ENCODE measurements around the gene ACSBG1.

The ACSBG1 gene

GRCh38 chr15:78193731-78194567 lies 40.4 kb downstream of the ACSBG1 start:
- no peaks in the 10 kb centered on the region for H3K36me3 ChIP-seq (ENCODE audit: control insufficient read depth in 5 of 5, insufficient read depth in 5 of 5, low read length in 5 of 5)
- H3K9me3 ChIP-seq (ENCODE audit: control insufficient read depth in 5 of 5, low read length in 5 of 5), result peaks cover 0 to 8% (median 5%) of the 10 kb centered on the region in 5 donors
- no peak overlapping the region for H3K9ac ChIP-seq (ENCODE audit: low read length in 5 of 5)
- peaks cover 0 to 13% (median 2%) of the 10 kb centered on the region in 5 donors for H3K4me1 ChIP-seq (ENCODE audit: control insufficient read depth in 5 of 5, insufficient read depth in 5 of 5, low read length in 5 of 5)
- H3K27ac ChIP-seq (ENCODE audit: low read depth, low read length), result no peak overlapping the region
- no peaks in the 10 kb centered on the region for H3K27me3 ChIP-seq (ENCODE audit: control insufficient read depth in 5 of 5, insufficient read depth in 4 of 5, low read length in 5 of 5)
- H3K4me3 ChIP-seq (ENCODE audit: low read depth in 1 of 5, low read length in 5 of 5), result no peak overlapping the region

DNA sequence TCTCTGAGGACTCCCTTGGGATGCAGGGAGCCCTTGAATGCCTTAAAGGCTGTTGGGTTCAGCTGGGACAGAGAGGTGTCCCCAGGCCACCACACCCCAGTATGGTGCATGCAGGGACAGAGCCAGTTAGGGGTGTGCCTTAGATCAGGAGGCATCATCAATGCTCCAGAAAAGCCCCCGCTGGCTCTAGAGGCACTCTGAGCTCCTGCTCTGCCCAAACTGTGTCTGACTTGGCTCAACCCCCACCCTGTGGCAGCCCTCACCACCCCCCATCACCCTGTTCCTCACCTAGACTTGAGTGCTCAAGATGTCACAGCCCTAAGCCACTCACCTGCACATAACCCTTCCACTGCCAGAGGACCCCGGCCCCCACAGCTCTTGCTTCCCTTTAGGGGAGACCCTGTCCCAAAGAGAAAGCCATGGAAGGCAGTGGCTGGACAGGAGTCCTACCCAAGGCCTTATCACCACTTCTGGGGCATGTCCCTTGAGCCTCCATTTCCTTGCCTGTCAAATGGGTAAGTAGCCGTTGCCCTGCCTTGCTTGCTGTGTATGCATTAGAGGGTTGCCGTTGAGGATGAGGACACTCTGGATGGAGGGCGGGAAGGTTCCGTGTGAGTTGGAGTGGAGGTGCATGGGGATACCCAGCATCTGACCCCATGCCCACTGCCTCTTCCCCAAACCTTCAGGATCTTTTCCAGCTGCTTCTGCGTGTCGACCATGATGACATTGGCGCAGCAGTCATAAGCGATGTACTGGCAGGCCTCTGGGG lies 41.4 kb downstream of the ACSBG1 start:
- no peaks in the 10 kb centered on the region for H3K36me3 ChIP-seq (ENCODE audit: control insufficient read depth in 5 of 5, insufficient read depth in 5 of 5, low read length in 5 of 5)
- H3K27me3 ChIP-seq (ENCODE audit: control insufficient read depth in 5 of 5, insufficient read depth in 4 of 5, low read length in 5 of 5), result no peaks in the 10 kb centered on the region
- H3K4me1 ChIP-seq (ENCODE audit: control insufficient read depth in 5 of 5, insufficient read depth in 5 of 5, low read length in 5 of 5), result peaks cover 0 to 11% (median 2%) of the 10 kb centered on the region in 5 donors

DNA sequence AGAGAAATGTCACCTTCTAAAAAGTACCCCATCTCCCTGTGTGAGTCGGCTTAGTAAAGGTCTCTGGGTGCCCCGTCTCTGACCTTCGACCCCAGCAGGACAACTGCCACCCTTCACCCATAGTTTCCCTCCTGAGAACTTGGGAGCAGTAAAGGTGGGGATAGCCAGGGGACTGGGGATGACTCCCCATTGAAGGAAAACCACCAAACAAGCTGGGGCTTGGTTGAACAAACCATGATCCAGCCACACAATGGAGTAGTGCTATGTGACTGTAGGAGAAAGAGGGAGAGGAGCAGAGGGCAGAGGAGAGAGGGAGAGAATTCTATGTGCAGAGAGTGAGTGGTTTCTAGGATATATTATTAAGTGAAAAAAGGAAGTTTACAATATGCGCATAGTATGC lies 51.5 kb downstream of the ACSBG1 start:
- no peaks in the 10 kb centered on the region for H3K9me3 ChIP-seq (ENCODE audit: control insufficient read depth in 5 of 5, low read length in 5 of 5)
- no peaks in the 10 kb centered on the region for H3K4me1 ChIP-seq (ENCODE audit: control insufficient read depth in 5 of 5, insufficient read depth in 5 of 5, low read length in 5 of 5)
- no peak overlapping the region for H3K27ac ChIP-seq (ENCODE audit: low read depth, low read length)
- H3K27me3 ChIP-seq (ENCODE audit: control insufficient read depth in 5 of 5, insufficient read depth in 4 of 5, low read length in 5 of 5), result no peaks in the 10 kb centered on the region
- no peaks in the 10 kb centered on the region for H3K36me3 ChIP-seq (ENCODE audit: control insufficient read depth in 5 of 5, insufficient read depth in 5 of 5, low read length in 5 of 5)
- no peak overlapping the region for H3K4me3 ChIP-seq (ENCODE audit: low read depth in 1 of 5, low read length in 5 of 5)
- H3K9ac ChIP-seq (ENCODE audit: low read length in 5 of 5), result no peak overlapping the region

More for the DNA sequence above, 41.4 kb downstream of the ACSBG1 start:
- Histone ChIP-seq H3K9ac (ENCODE audit: low read length in 5 of 5) (no peak overlapping the region), H3K4me3 (ENCODE audit: low read depth in 1 of 5, low read length in 5 of 5) (no peak overlapping the region), H3K9me3 (ENCODE audit: control insufficient read depth in 5 of 5, low read length in 5 of 5) (peaks cover 0 to 8% (median 5%) of the 10 kb centered on the region in 5 donors), H3K27ac (ENCODE audit: low read depth, low read length) (no peak overlapping the region)

- H3K9me3 ChIP-seq (ENCODE audit: control insufficient read depth in 5 of 5, low read length in 5 of 5), result no peaks in the 10 kb centered on the region
- H3K27ac ChIP-seq (ENCODE audit: low read depth, low read length), result no peak overlapping the region
- H3K36me3 ChIP-seq (ENCODE audit: control insufficient read depth in 5 of 5, insufficient read depth in 5 of 5, low read length in 5 of 5), result no peaks in the 10 kb centered on the region
- H3K9ac ChIP-seq (ENCODE audit: low read length in 5 of 5), result no peak overlapping the region
- no peak overlapping the region for H3K4me3 ChIP-seq (ENCODE audit: low read depth in 1 of 5, low read length in 5 of 5)
- H3K4me1 ChIP-seq (ENCODE audit: control insufficient read depth in 5 of 5, insufficient read depth in 5 of 5, low read length in 5 of 5), result no peaks in the 10 kb centered on the region
- H3K27me3 ChIP-seq (ENCODE audit: control insufficient read depth in 5 of 5, insufficient read depth in 4 of 5, low read length in 5 of 5), result no peaks in the 10 kb centered on the region
Observed at GRCh38 chr15:78182336-78182700, 52.0 kb downstream of the ACSBG1 start.

GRCh38 chr15:78179906-78180305 lies 54.5 kb downstream of the ACSBG1 start:
- Histone ChIP-seq H3K9me3 (ENCODE audit: control insufficient read depth in 5 of 5, low read length in 5 of 5) (no peaks in the 10 kb centered on the region), H3K4me1 (ENCODE audit: control insufficient read depth in 5 of 5, insufficient read depth in 5 of 5, low read length in 5 of 5) (no peaks in the 10 kb centered on the region), H3K27ac (ENCODE audit: low read depth, low read length) (no peak overlapping the region), H3K4me3 (ENCODE audit: low read depth in 1 of 5, low read length in 5 of 5) (no peak overlapping the region), H3K27me3 (ENCODE audit: control insufficient read depth in 5 of 5, insufficient read depth in 4 of 5, low read length in 5 of 5) (no peaks in the 10 kb centered on the region), H3K9ac (ENCODE audit: low read length in 5 of 5) (no peak overlapping the region), H3K36me3 (ENCODE audit: control insufficient read depth in 5 of 5, insufficient read depth in 5 of 5, low read length in 5 of 5) (no peaks in the 10 kb centered on the region)

DNA sequence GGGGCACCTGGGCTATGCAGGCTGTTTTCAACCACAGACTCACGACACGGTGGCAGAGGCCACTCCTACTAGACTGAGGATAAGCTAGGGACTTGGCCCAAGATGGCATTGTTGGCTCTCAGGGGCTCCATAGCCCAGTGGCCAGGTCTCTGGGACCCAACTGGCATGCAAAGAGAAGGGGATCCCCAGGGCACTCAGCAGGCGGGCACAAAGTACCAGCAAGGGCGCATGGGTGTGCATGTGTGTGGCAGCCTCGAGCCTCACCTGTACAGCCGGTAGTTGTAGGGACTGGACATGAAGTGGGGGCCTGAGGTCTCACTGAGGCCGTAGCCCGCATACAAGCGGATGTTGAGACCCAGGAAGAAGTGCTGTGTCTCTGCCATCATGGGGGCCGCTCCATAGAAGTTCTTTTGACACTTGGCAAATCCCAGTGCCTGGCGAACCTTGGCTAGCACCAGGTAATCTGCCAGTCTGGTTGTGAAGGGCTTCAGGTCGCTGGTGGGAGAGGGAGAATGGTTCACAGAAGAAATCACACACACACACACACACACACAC lies 55.0 kb downstream of the ACSBG1 start:
- Histone ChIP-seq H3K4me3 (ENCODE audit: low read depth in 1 of 5, low read length in 5 of 5) (no peak overlapping the region), H3K36me3 (ENCODE audit: control insufficient read depth in 5 of 5, insufficient read depth in 5 of 5, low read length in 5 of 5) (peaks cover 0 to 1% (median 0%) of the 10 kb centered on the region in 5 donors), H3K9ac (ENCODE audit: low read length in 5 of 5) (no peak overlapping the region), H3K27me3 (ENCODE audit: control insufficient read depth in 5 of 5, insufficient read depth in 4 of 5, low read length in 5 of 5) (no peaks in the 10 kb centered on the region), H3K4me1 (ENCODE audit: control insufficient read depth in 5 of 5, insufficient read depth in 5 of 5, low read length in 5 of 5) (no peaks in the 10 kb centered on the region), H3K9me3 (ENCODE audit: control insufficient read depth in 5 of 5, low read length in 5 of 5) (no peaks in the 10 kb centered on the region), H3K27ac (ENCODE audit: low read depth, low read length) (no peak overlapping the region)

DNA sequence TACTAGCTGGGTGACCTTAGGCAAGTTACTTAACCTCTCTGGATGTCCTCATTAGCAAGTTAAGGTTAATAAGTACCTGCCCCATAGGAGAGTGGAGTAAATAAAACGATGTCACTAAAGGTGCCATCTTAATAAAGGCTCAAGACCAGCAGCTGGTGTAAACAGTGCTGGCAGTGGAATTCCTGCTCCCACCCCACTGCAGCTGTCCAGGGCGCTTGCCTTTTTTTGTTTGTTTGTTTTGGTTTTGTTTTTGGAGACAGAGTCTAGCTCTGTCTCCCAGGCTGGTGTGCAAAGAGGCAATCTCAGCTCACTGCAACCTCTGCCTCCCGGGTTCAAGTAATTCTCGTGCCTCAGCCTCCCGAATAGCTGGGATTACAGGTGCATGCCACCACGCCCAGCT lies 56.3 kb downstream of the ACSBG1 start:
- Histone ChIP-seq H3K9ac (ENCODE audit: low read length in 5 of 5) (no peak overlapping the region), H3K4me3 (ENCODE audit: low read depth in 1 of 5, low read length in 5 of 5) (no peak overlapping the region), H3K36me3 (ENCODE audit: control insufficient read depth in 5 of 5, insufficient read depth in 5 of 5, low read length in 5 of 5) (peaks cover 0 to 12% (median 5%) of the 10 kb centered on the region in 5 donors), H3K27ac (ENCODE audit: low read depth, low read length) (no peak overlapping the region), H3K27me3 (ENCODE audit: control insufficient read depth in 5 of 5, insufficient read depth in 4 of 5, low read length in 5 of 5) (no peaks in the 10 kb centered on the region), H3K4me1 (ENCODE audit: control insufficient read depth in 5 of 5, insufficient read depth in 5 of 5, low read length in 5 of 5) (no peaks in the 10 kb centered on the region), H3K9me3 (ENCODE audit: control insufficient read depth in 5 of 5, low read length in 5 of 5) (no peaks in the 10 kb centered on the region)

DNA sequence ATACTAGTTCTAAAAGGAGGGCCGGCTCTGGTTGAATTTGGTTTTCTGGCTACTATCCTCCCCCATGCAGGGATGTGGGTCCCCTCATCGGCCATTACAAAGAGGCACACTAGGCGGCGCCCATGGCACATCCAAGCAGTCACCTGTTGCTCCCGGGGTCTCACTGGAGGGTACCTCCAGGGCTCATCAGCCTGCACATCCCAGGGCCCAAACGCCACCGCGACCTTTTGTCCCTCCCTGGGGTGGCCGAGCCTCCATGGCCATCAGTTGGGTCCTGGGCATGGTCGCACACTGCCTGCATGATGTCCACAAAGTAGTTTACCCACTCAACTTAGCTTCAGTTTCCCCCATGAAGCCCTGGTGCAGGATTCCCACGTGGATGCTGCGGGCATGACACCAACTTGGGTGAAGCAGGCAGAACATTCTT lies 56.9 kb downstream of the ACSBG1 start:
- H3K4me3 ChIP-seq (ENCODE audit: low read depth in 1 of 5, low read length in 5 of 5), result no peak overlapping the region
- no peaks in the 10 kb centered on the region for H3K27me3 ChIP-seq (ENCODE audit: control insufficient read depth in 5 of 5, insufficient read depth in 4 of 5, low read length in 5 of 5)
- H3K36me3 ChIP-seq (ENCODE audit: control insufficient read depth in 5 of 5, insufficient read depth in 5 of 5, low read length in 5 of 5), result peaks cover under 1 to 16% (median 8%) of the 10 kb centered on the region in 5 donors
- no peaks in the 10 kb centered on the region for H3K4me1 ChIP-seq (ENCODE audit: control insufficient read depth in 5 of 5, insufficient read depth in 5 of 5, low read length in 5 of 5)
- H3K9ac ChIP-seq (ENCODE audit: low read length in 5 of 5), result no peak overlapping the region
- no peaks in the 10 kb centered on the region for H3K9me3 ChIP-seq (ENCODE audit: control insufficient read depth in 5 of 5, low read length in 5 of 5)
- H3K27ac ChIP-seq (ENCODE audit: low read depth, low read length), result no peak overlapping the region

DNA sequence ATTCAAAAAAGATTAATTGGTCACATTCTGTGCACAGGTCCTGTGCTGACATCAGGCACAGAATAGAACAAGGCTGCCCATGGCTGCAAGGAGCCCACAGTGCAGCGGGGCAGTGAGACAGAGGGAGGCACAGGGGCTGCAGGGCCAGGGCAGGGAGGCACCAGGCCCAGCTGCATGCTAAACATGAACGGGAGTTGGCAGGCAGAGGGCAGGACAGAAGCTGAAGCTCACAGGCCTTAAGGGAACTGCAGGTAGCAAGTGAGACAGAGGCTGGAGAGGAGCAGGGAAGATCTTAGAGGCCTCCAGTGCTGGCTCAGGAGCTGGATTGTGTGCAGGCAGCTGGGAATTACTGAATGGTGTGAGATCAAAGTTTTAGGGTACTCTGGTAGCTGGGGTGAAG lies 59.0 kb downstream of the ACSBG1 start:
- Histone ChIP-seq H3K27ac (ENCODE audit: low read depth, low read length) (no peak overlapping the region), H3K9me3 (ENCODE audit: control insufficient read depth in 5 of 5, low read length in 5 of 5) (peaks cover 0 to 5% (median 0%) of the 10 kb centered on the region in 5 donors), H3K27me3 (ENCODE audit: control insufficient read depth in 5 of 5, insufficient read depth in 4 of 5, low read length in 5 of 5) (no peaks in the 10 kb centered on the region), H3K36me3 (ENCODE audit: control insufficient read depth in 5 of 5, insufficient read depth in 5 of 5, low read length in 5 of 5) (peaks cover 8 to 37% (median 29%) of the 10 kb centered on the region in 5 donors), H3K9ac (ENCODE audit: low read length in 5 of 5) (no peak overlapping the region), H3K4me1 (ENCODE audit: control insufficient read depth in 5 of 5, insufficient read depth in 5 of 5, low read length in 5 of 5) (no peaks in the 10 kb centered on the region), H3K4me3 (ENCODE audit: low read depth in 1 of 5, low read length in 5 of 5) (no peak overlapping the region)

- H3K9me3 ChIP-seq (ENCODE audit: control insufficient read depth in 5 of 5, low read length in 5 of 5), result peaks cover 0 to 5% (median 0%) of the 10 kb centered on the region in 5 donors
- H3K27ac ChIP-seq (ENCODE audit: low read depth, low read length), result no peak overlapping the region
- peaks cover 12 to 46% (median 39%) of the 10 kb centered on the region in 5 donors for H3K36me3 ChIP-seq (ENCODE audit: control insufficient read depth in 5 of 5, insufficient read depth in 5 of 5, low read length in 5 of 5)
- no peak overlapping the region for H3K9ac ChIP-seq (ENCODE audit: low read length in 5 of 5)
- H3K27me3 ChIP-seq (ENCODE audit: control insufficient read depth in 5 of 5, insufficient read depth in 4 of 5, low read length in 5 of 5), result no peaks in the 10 kb centered on the region
- no peaks in the 10 kb centered on the region for H3K4me1 ChIP-seq (ENCODE audit: control insufficient read depth in 5 of 5, insufficient read depth in 5 of 5, low read length in 5 of 5)
- H3K4me3 ChIP-seq (ENCODE audit: low read depth in 1 of 5, low read length in 5 of 5), result no peak overlapping the region
Observed at GRCh38 chr15:78174401-78174800, 60.0 kb downstream of the ACSBG1 start.

Data from subcutaneous abdominal adipose tissue (tissue), 5 donors.